ENCODE results near the gene BCL11A. TPM values are rescaled to one million over a fixed set of nuclear protein-coding genes. Genes with fewer than 3 reads are reported as not detected.

BCL11A gene
- total RNA-seq, 1 donor from 2014 or later: 6.7 TPM

- H3K27me3 ChIP-seq (ENCODE audit: control insufficient read depth, insufficient read depth, low read length): peaks cover 37% of the 10 kb centered on the region
- no peaks in the 10 kb centered on the region for H3K36me3 ChIP-seq (ENCODE audit: control insufficient read depth, insufficient read depth, low read length)
- H3K4me3 ChIP-seq (ENCODE audit: low read depth, low read length): peak overlapping the region; percentile 72
- peak; percentile 38 for DNase-seq (ENCODE audit: low read depth)
- peak; percentile 31 for TF ChIP-seq CTCF (IDR thresholded peaks at IDR 0.05; ENCODE audit: insufficient read depth, low read length, poor library complexity, severe bottlenecking)
Measured at GRCh38 chr2:60555066-60555782, 1.8 kb upstream of the BCL11A start.

- peaks cover 35% of the 10 kb centered on the region for H3K27me3 ChIP-seq (ENCODE audit: control insufficient read depth, insufficient read depth, low read length)
- H3K36me3 ChIP-seq (ENCODE audit: control insufficient read depth, insufficient read depth, low read length): no peaks in the 10 kb centered on the region
- TF ChIP-seq CTCF (IDR thresholded peaks at IDR 0.05; ENCODE audit: insufficient read depth, low read length, poor library complexity, severe bottlenecking): no peak
- DNase-seq (ENCODE audit: low read depth): no peak
- peak overlapping the region; percentile 72 for H3K4me3 ChIP-seq (ENCODE audit: low read depth, low read length)
Measured at GRCh38 chr2:60554646-60555065, 1.2 kb upstream of the BCL11A start.

- no peak for TF ChIP-seq CTCF (IDR thresholded peaks at IDR 0.05; ENCODE audit: insufficient read depth, low read length, poor library complexity, severe bottlenecking)
Measured at GRCh38 chr2:60554074-60554645, 706 bp upstream of the BCL11A start.

GRCh38 chr2:60552851-60553494 lies 481 bp downstream of the BCL11A start:
- Histone ChIP-seq H3K4me3 (ENCODE audit: low read depth, low read length) (peak overlapping the region; percentile 72), H3K27me3 (ENCODE audit: control insufficient read depth, insufficient read depth, low read length) (peaks cover 25% of the 10 kb centered on the region), H3K36me3 (ENCODE audit: control insufficient read depth, insufficient read depth, low read length) (no peaks in the 10 kb centered on the region)
- no peak for DNase-seq (ENCODE audit: low read depth)
- no peak for TF ChIP-seq CTCF (IDR thresholded peaks at IDR 0.05; ENCODE audit: insufficient read depth, low read length, poor library complexity, severe bottlenecking)

More at GRCh38 chr2:60554074-60554645, 706 bp upstream of the BCL11A start:
- DNase-seq (ENCODE audit: low read depth): no peak
- Histone ChIP-seq H3K36me3 (ENCODE audit: control insufficient read depth, insufficient read depth, low read length) (no peaks in the 10 kb centered on the region), H3K27me3 (ENCODE audit: control insufficient read depth, insufficient read depth, low read length) (peaks cover 34% of the 10 kb centered on the region), H3K4me3 (ENCODE audit: low read depth, low read length) (peak overlapping the region; percentile 72)

- no peaks in the 10 kb centered on the region for H3K36me3 ChIP-seq (ENCODE audit: control insufficient read depth, insufficient read depth, low read length)
- peak overlapping the region; percentile 72 for H3K4me3 ChIP-seq (ENCODE audit: low read depth, low read length)
- no peak for TF ChIP-seq CTCF (IDR thresholded peaks at IDR 0.05; ENCODE audit: insufficient read depth, low read length, poor library complexity, severe bottlenecking)
- H3K27me3 ChIP-seq (ENCODE audit: control insufficient read depth, insufficient read depth, low read length): peaks cover 21% of the 10 kb centered on the region
- DNase-seq (ENCODE audit: low read depth): no peak
Measured at GRCh38 chr2:60552078-60552850, 1.2 kb downstream of the BCL11A start.

Data from kidney epithelial cell (primary cell).